ENCODE data around the gene OR2AG2. TPM values are rescaled to one million over a fixed set of nuclear protein-coding genes. Genes with fewer than 3 reads are reported as not detected.
"Not testable (repeated sequence)": the region's sequence is repeated elsewhere in the genome, so short reads cannot be mapped to it uniquely, and the experiment has no call there.

The OR2AG2 gene, protein sequence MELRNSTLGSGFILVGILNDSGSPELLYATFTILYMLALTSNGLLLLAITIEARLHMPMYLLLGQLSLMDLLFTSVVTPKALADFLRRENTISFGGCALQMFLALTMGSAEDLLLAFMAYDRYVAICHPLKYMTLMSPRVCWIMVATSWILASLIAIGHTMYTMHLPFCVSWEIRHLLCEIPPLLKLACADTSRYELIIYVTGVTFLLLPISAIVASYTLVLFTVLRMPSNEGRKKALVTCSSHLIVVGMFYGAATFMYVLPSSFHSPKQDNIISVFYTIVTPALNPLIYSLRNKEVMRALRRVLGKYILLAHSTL
- total RNA-seq, result under 1 TPM; 0.08 to 0.15 TPM
- long read RNA-seq, result 0 reads

GRCh38 chr11:6771926-6772893, at the start of gene OR2AG2:
OR2AG2 (minus strand) TSS chr11:6771976; CDS start chr11:6768957, 3,019 bp downstream.
- DNase-seq, result no peak
- intact Hi-C loops (cut with DNase I), result no loop called here
- ATAC-seq, result peak in 1 of 2 donors; percentile 60

DNA sequence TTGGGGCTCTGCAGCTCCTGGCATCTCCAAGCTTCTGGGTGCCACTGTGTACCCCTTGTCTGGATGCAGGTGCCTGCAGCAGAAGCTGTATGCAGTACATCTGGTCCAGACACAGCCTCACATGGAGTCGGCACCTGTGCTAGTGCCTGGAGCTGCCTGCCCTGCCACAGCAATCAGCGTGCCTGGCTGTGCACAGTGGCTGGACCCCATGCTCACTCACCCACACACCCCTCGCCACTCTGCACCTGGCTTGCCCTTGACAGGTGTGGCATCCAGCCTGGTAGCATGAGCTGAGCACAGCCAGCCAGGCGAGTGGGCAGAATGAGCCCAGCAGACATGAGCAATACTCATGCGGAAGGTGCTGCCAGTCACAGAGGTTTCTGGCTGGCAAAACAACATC, 47.2 kb upstream of the OR2AG2 start:
- no peak for ATAC-seq
- intact Hi-C loops (cut with DNase I), result no loop called here

GRCh38 chr11:6817694-6818093, 45.9 kb upstream of the OR2AG2 start:
- ATAC-seq, result no peak
- intact Hi-C loops (cut with DNase I), result no loop called here
- no peak for DNase-seq

More for the DNA sequence above, 47.2 kb upstream of the OR2AG2 start:
- DNase-seq, result no peak

GRCh38 chr11:6813656-6814055, 41.9 kb upstream of the OR2AG2 start:
- ATAC-seq, result no peak
- no peak for DNase-seq
- intact Hi-C loops (cut with DNase I), result no loop called here

- no peak for ATAC-seq
- intact Hi-C loops (cut with DNase I), result no loop called here
- DNase-seq, result no peak
Measured at GRCh38 chr11:6812390-6813005, 40.7 kb upstream of the OR2AG2 start.

GRCh38 chr11:6801075-6801474, 29.3 kb upstream of the OR2AG2 start:
- DNase-seq; ATAC-seq; intact Hi-C loops (cut with DNase I): not testable (repeated sequence)

GRCh38 chr11:6799402-6799801, 27.6 kb upstream of the OR2AG2 start, which contains the start of gene OR6A2:
OR6A2 (minus strand) TSS chr11:6799689; CDS start chr11:6795708, 3,981 bp downstream.
- DNase-seq, result no peak
- ATAC-seq, result no peak
- intact Hi-C loops (cut with DNase I), result no loop called here

DNA sequence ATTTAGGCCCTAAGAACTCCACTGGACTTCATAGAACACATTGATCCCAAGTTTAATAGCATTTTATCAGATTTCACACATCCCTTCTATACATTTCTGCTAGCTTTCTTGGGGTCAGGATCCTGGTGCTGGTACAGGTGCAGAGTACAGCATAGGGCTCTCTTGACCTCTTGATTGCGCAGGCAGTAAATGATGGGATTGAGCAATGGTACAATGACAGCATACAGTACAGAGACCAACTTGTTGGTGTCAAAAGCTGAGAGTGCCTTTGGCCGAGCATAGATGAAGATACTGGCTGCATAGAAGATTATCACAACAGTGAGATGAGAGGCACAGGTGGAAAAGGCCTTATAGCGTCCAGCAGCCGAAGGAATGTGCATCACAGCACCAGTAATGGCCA, 22.9 kb upstream of the OR2AG2 start:
- ATAC-seq (no peak), DNase-seq (no peak)
- intact Hi-C loops (cut with DNase I), result no loop called here

DNA sequence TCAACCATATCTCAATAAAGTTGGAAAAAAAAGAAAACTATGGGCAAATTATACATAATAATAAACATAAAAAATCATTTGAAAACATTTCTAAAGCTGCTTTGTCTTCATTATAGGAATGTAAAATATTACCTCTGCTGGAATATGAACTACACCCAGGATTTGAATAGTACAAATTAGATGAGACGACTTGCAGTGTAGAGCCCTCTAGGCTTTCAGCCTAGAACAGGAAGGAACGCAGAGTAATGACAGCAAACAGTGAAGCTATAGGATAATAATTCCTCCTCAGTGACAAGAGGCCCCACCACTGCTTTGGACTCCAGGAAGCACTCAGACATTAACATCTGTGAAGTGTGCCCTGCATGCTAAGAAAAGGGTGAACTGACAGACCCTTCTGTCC, 18.8 kb upstream of the OR2AG2 start:
- intact Hi-C loops (cut with DNase I), result no loop called here
- DNase-seq, result no peak
- no peak for ATAC-seq

DNA sequence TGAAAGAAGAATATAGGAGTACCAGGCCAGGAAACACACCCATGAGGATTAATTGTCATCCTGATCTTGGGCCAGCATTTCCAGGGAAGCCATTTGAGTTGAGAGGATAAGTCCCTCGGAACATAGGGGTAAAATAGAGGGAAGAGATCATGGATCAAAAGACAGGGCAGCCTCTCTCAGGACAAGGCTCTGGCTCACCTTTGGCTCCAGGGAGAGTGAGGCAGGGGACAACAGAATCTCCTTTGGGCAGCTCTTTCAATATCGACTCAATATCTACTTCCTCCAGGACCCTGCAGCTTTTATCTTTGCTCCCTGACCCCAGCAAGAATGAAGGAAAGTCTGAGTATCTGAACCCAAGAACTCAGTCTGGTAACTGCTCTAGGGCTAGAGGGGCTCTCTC, 10.9 kb upstream of the OR2AG2 start, which contains the start of gene OR2AG1:
Gene OR2AG1, plus strand, starts transcription at position 301 of the 400 bp plus-strand sequence. CDS start 2,018 bp downstream, outside the sequence.
- no peak for DNase-seq
- intact Hi-C loops (cut with DNase I), result no loop called here
- no peak for ATAC-seq

DNA sequence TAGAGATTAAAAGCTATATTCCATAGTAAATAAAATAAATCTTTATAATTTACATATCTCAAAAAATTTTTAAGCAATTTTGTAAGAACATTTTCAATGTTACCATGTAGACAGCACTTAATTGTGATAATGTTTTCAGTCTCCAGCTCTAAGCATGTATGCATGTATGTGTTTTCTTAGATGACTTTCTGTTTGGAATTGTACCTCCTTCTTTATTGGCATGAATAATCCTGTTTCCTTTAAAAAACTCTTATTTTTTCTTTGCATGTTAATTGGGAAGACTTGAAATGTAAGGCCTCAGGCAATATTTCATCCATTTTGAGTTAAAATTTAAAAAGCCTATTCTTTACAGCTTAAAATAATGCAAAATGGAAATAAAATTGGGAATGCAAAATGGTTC, 9.1 kb upstream of the OR2AG2 start:
- ATAC-seq (no peak), DNase-seq (no peak)
- intact Hi-C loops (cut with DNase I), result no loop called here

- ATAC-seq (no peak), DNase-seq (no peak)
- intact Hi-C loops (cut with DNase I), result no loop called here
Measured at GRCh38 chr11:6778518-6778917, 6.7 kb upstream of the OR2AG2 start.

GRCh38 chr11:6757373-6757967, 14.3 kb downstream of the OR2AG2 start:
- intact Hi-C loops (cut with DNase I), result no loop called here
- DNase-seq (peak; percentile 44), ATAC-seq (peak; percentile 65 to 84)

DNA sequence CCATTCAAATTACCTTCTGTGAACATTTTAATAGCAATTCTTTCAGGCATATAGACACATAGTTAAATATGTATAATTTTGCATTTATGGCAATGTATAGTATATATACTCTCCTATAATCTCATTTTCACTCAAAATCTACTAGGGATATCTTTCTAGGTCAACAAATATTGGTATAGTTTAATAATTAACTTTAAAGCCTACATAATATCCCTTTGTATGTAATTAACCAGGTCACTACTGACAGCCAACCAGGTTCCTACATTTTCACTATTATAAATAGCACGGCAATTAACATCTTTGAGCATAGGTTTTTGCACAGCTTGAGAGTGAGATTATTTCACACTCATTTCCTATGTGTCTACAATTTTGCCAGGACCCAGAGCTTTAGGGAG, 15.8 kb downstream of the OR2AG2 start:
- intact Hi-C loops (cut with DNase I), result no loop called here
- DNase-seq (no peak), ATAC-seq (no peak)

DNA sequence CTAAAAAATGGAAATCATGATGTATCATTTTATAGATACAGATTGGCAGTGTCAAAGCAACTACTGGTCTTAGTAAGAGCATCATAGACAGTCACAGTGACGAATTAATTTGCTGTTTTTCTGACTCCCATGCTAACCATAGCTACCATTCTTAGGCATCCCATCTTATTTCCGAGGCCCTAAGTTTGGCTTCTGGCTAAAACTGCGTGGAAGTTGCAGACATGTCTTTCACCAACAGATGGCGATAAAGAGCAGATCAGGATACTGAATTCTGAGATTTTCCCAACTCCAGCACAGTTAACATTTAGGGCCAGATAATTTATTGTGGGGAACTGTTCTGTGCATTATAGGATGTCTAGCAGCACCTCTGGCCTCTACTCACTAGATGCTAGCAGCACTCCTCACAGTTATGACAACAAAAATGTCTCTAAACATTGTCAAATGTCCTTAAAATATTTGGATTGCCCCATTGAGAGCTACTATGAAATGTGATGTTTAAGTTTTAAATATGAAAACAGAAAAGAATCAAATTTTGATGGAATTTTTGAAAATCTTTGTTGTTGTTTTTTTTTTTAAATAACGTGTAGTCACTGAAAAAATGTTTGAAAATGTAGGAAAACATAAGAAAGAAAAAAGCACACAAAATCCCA, 16.3 kb downstream of the OR2AG2 start:
- ATAC-seq (peak; percentile 20 to 34), DNase-seq (no peak)
- intact Hi-C loops (cut with DNase I), result no loop called here

- DNase-seq, result no peak
- no peak for ATAC-seq
- intact Hi-C loops (cut with DNase I), result no loop called here
Measured at GRCh38 chr11:6747097-6747668, 24.6 kb downstream of the OR2AG2 start.

GRCh38 chr11:6746626-6747025, 25.1 kb downstream of the OR2AG2 start:
- intact Hi-C loops (cut with DNase I), result no loop called here
- no peak for DNase-seq
- ATAC-seq, result no peak

DNA sequence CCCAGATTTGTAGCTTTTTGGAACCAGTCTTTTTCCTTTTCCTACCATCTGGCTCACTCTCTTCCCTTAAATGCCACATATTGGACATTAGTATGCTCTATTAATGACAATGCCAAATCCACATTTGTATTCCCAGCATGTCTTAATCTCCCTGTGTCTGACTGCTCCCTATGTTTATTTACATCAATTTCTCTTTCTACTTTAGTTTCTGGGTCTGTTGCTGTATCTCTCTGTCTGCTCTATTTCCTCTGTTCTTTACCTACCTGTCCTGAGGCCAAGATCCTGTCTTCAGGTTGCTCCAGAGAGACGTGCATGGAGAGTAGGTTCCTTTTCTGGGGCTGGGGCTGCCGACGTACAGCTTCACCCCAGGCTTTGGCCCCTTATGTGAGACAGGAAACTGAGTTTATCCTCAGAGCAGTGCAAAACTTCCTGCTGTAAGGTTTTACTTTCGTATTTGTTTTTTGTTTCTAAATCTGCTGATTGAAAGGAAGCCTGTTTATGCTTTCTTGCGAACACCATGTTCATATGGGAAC, 25.6 kb downstream of the OR2AG2 start:
- peak; percentile 38 to 53 for ATAC-seq

More for the DNA sequence above, 25.6 kb downstream of the OR2AG2 start:
- no peak for DNase-seq
- intact Hi-C loops (cut with DNase I), result no loop called here

All from left cardiac atrium (tissue), 4 donors.